GM13976 (cell line): Measurements from ENCODE around the gene HRH2.
"Not testable (repeated sequence)": the region's sequence is repeated elsewhere in the genome, so short reads cannot be mapped to it uniquely, and the experiment has no call there.

Experiments
- DNase-seq: peaks from one replicate; pipeline ENCODE4 v3.0.0; 2012; ENCODE audit warnings: low spot score
- CTCF ChIP-seq: IDR thresholded peaks from 2 replicates; pipeline ENCODE4 v1.5.1; 2012; ENCODE audit warnings: borderline replicate concordance, mild to moderate bottlenecking; ENCODE audit not compliant: insufficient read depth; ENCODE audit errors: extremely low read depth, missing control alignments, control extremely low read depth
- in situ Hi-C: fragments of 300-500 bp; cut with MboI; formaldehyde crosslinking; loops from one replicate; pipeline ENCODE4 v1.12.0; 2022; ENCODE audit warnings: low sequenced_read_pairs, mixed read lengths, inconsistent platforms; ENCODE audit not compliant: unreplicated experiment

HRH2 gene

GRCh38 chr5:175752826-175753535 lies 95.1 kb downstream of the HRH2 start:
- no peak for TF ChIP-seq CTCF
- DNase-seq = no peak
- in situ Hi-C loops = no loop called here

DNA sequence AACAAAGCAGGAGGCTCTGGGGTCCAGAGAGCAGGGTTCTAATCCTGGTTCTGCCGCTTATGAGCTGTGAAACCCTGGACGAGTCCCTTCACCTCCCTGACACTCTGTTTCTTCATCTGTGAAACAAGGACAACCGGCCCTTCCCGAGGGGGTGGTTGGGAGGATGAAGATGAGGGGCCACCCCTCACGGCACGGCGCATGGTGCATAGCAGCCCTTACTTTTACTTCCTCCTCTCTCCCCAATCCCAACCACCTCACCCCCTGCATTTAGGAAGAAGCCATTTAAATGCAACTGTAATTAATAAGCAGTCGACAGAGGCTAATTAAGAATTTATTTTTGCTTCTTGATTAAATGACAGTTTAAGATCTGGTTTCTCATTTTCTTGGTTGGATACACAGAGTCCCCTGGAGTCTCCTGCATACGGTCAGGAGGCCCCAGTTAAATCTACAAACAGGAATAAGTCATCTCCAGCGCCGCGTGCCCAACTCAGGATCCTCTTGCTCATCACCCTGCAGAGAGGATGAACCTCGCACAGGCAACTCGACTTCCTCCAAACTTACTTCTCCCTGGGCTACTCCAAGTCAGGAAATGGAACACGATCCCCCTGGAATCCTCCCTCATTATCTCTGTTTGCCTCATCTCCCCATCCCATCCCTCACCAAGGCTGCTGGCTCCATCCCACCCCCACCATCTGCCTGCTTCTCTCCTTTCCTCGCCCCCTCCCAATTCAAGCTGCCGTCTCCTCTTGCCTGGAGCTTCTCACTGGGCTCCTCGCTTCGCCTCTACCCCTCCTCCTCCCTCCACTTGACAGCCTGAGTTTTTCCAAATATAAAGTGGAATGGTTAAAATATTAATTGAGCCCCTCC lies 95.9 kb downstream of the HRH2 start:
- no peak for TF ChIP-seq CTCF
- in situ Hi-C loops = no loop called here
- DNase-seq = no peak

- in situ Hi-C loops, DNase-seq: not testable (repeated sequence)
Measured at GRCh38 chr5:175759991-175760390, 102.1 kb downstream of the HRH2 start.
